ENCODE results near the gene CRYBA2.

Gene CRYBA2

GRCh38 chr2:219022041-219022440 is 28.8 kb upstream of the CRYBA2 start:
- Histone ChIP-seq H3K27me3 (replicated peaks; ENCODE audit: control insufficient read depth, insufficient read depth, low read length) (peaks cover 71% of the 10 kb centered on the region), H3K36me3 (ENCODE audit: control insufficient read depth, insufficient read depth, low read length, severe bottlenecking) (no peaks in the 10 kb centered on the region)

GRCh38 chr2:219021591-219021990 is 28.4 kb upstream of the CRYBA2 start:
- DNase-seq (ENCODE audit: low read depth) = no peak
- peaks cover 72% of the 10 kb centered on the region for H3K27me3 ChIP-seq (replicated peaks; ENCODE audit: control insufficient read depth, insufficient read depth, low read length)

More at GRCh38 chr2:219022041-219022440, 28.8 kb upstream of the CRYBA2 start:
- DNase-seq (ENCODE audit: low read depth) = no peak
- no peak overlapping the region for H3K4me3 ChIP-seq (ENCODE audit: low read length)
- H3K9ac ChIP-seq (ENCODE audit: low read length) = no peak overlapping the region
- H3K4me1 ChIP-seq (ENCODE audit: control insufficient read depth, insufficient read depth, low read length) = peaks cover 9% of the 10 kb centered on the region
- H3K9me3 ChIP-seq (ENCODE audit: control insufficient read depth, low read length) = no peaks in the 10 kb centered on the region

GRCh38 chr2:219020604-219021365 is 27.6 kb upstream of the CRYBA2 start:
- Histone ChIP-seq H3K36me3 (ENCODE audit: control insufficient read depth, insufficient read depth, low read length, severe bottlenecking) (no peaks in the 10 kb centered on the region), H3K9ac (ENCODE audit: low read length) (no peak overlapping the region), H3K4me3 (ENCODE audit: low read length) (no peak overlapping the region), H3K9me3 (ENCODE audit: control insufficient read depth, low read length) (no peaks in the 10 kb centered on the region), H3K4me1 (ENCODE audit: control insufficient read depth, insufficient read depth, low read length) (peaks cover 9% of the 10 kb centered on the region), H3K27me3 (replicated peaks; ENCODE audit: control insufficient read depth, insufficient read depth, low read length) (peaks cover 75% of the 10 kb centered on the region)
- DNase-seq (ENCODE audit: low read depth) = peak; percentile 58

More at GRCh38 chr2:219021591-219021990, 28.4 kb upstream of the CRYBA2 start:
- Histone ChIP-seq H3K4me1 (ENCODE audit: control insufficient read depth, insufficient read depth, low read length) (peaks cover 9% of the 10 kb centered on the region), H3K9ac (ENCODE audit: low read length) (no peak overlapping the region), H3K9me3 (ENCODE audit: control insufficient read depth, low read length) (no peaks in the 10 kb centered on the region), H3K36me3 (ENCODE audit: control insufficient read depth, insufficient read depth, low read length, severe bottlenecking) (no peaks in the 10 kb centered on the region), H3K4me3 (ENCODE audit: low read length) (no peak overlapping the region)

GRCh38 chr2:219019436-219019835 is 26.2 kb upstream of the CRYBA2 start:
- no peak for DNase-seq (ENCODE audit: low read depth)
- H3K27me3 ChIP-seq (replicated peaks; ENCODE audit: control insufficient read depth, insufficient read depth, low read length) = peaks cover 73% of the 10 kb centered on the region
- no peak overlapping the region for H3K9ac ChIP-seq (ENCODE audit: low read length)
- H3K4me1 ChIP-seq (ENCODE audit: control insufficient read depth, insufficient read depth, low read length) = peaks cover 9% of the 10 kb centered on the region
- no peaks in the 10 kb centered on the region for H3K36me3 ChIP-seq (ENCODE audit: control insufficient read depth, insufficient read depth, low read length, severe bottlenecking)
- no peak overlapping the region for H3K4me3 ChIP-seq (ENCODE audit: low read length)
- H3K9me3 ChIP-seq (ENCODE audit: control insufficient read depth, low read length) = no peaks in the 10 kb centered on the region

GRCh38 chr2:219018726-219019125 is 25.5 kb upstream of the CRYBA2 start:
- no peaks in the 10 kb centered on the region for H3K9me3 ChIP-seq (ENCODE audit: control insufficient read depth, low read length)
- peaks cover 9% of the 10 kb centered on the region for H3K4me1 ChIP-seq (ENCODE audit: control insufficient read depth, insufficient read depth, low read length)
- no peak for DNase-seq (ENCODE audit: low read depth)
- no peaks in the 10 kb centered on the region for H3K36me3 ChIP-seq (ENCODE audit: control insufficient read depth, insufficient read depth, low read length, severe bottlenecking)
- H3K9ac ChIP-seq (ENCODE audit: low read length) = no peak overlapping the region
- H3K4me3 ChIP-seq (ENCODE audit: low read length) = no peak overlapping the region
- H3K27me3 ChIP-seq (replicated peaks; ENCODE audit: control insufficient read depth, insufficient read depth, low read length) = peaks cover 69% of the 10 kb centered on the region

- no peak overlapping the region for H3K4me3 ChIP-seq (ENCODE audit: low read length)
- no peak overlapping the region for H3K9ac ChIP-seq (ENCODE audit: low read length)
- DNase-seq (ENCODE audit: low read depth) = no peak
- peaks cover 68% of the 10 kb centered on the region for H3K27me3 ChIP-seq (replicated peaks; ENCODE audit: control insufficient read depth, insufficient read depth, low read length)
- peaks cover 9% of the 10 kb centered on the region for H3K4me1 ChIP-seq (ENCODE audit: control insufficient read depth, insufficient read depth, low read length)
- no peaks in the 10 kb centered on the region for H3K9me3 ChIP-seq (ENCODE audit: control insufficient read depth, low read length)
- H3K36me3 ChIP-seq (ENCODE audit: control insufficient read depth, insufficient read depth, low read length, severe bottlenecking) = no peaks in the 10 kb centered on the region
These were observed 25.1 kb upstream of the CRYBA2 start for GRCh38 chr2:219018286-219018685.

- Histone ChIP-seq H3K9ac (ENCODE audit: low read length) (no peak overlapping the region), H3K36me3 (ENCODE audit: control insufficient read depth, insufficient read depth, low read length, severe bottlenecking) (no peaks in the 10 kb centered on the region), H3K4me3 (ENCODE audit: low read length) (no peak overlapping the region), H3K9me3 (ENCODE audit: control insufficient read depth, low read length) (no peaks in the 10 kb centered on the region), H3K4me1 (ENCODE audit: control insufficient read depth, insufficient read depth, low read length) (peaks cover 9% of the 10 kb centered on the region), H3K27me3 (replicated peaks; ENCODE audit: control insufficient read depth, insufficient read depth, low read length) (peaks cover 66% of the 10 kb centered on the region)
- DNase-seq (ENCODE audit: low read depth) = no peak
These were observed 24.1 kb upstream of the CRYBA2 start for GRCh38 chr2:219017201-219017931.

GRCh38 chr2:219016721-219017120 is 23.5 kb upstream of the CRYBA2 start:
- no peak for DNase-seq (ENCODE audit: low read depth)
- Histone ChIP-seq H3K27me3 (replicated peaks; ENCODE audit: control insufficient read depth, insufficient read depth, low read length) (peaks cover 61% of the 10 kb centered on the region), H3K4me1 (ENCODE audit: control insufficient read depth, insufficient read depth, low read length) (peaks cover 9% of the 10 kb centered on the region), H3K9me3 (ENCODE audit: control insufficient read depth, low read length) (no peaks in the 10 kb centered on the region), H3K4me3 (ENCODE audit: low read length) (no peak overlapping the region), H3K36me3 (ENCODE audit: control insufficient read depth, insufficient read depth, low read length, severe bottlenecking) (no peaks in the 10 kb centered on the region), H3K9ac (ENCODE audit: low read length) (no peak overlapping the region)

GRCh38 chr2:219010873-219011272 is 17.7 kb upstream of the CRYBA2 start:
- peaks cover 46% of the 10 kb centered on the region for H3K27me3 ChIP-seq (replicated peaks; ENCODE audit: control insufficient read depth, insufficient read depth, low read length)
- H3K9ac ChIP-seq (ENCODE audit: low read length) = no peak overlapping the region
- no peak overlapping the region for H3K4me3 ChIP-seq (ENCODE audit: low read length)

GRCh38 chr2:219010162-219010756 is 17.0 kb upstream of the CRYBA2 start:
- Histone ChIP-seq H3K27me3 (replicated peaks; ENCODE audit: control insufficient read depth, insufficient read depth, low read length) (peaks cover 47% of the 10 kb centered on the region), H3K4me1 (ENCODE audit: control insufficient read depth, insufficient read depth, low read length) (no peaks in the 10 kb centered on the region), H3K36me3 (ENCODE audit: control insufficient read depth, insufficient read depth, low read length, severe bottlenecking) (no peaks in the 10 kb centered on the region), H3K4me3 (ENCODE audit: low read length) (no peak overlapping the region), H3K9ac (ENCODE audit: low read length) (no peak overlapping the region), H3K9me3 (ENCODE audit: control insufficient read depth, low read length) (no peaks in the 10 kb centered on the region)
- no peak for DNase-seq (ENCODE audit: low read depth)

More at GRCh38 chr2:219010873-219011272, 17.7 kb upstream of the CRYBA2 start:
- H3K4me1 ChIP-seq (ENCODE audit: control insufficient read depth, insufficient read depth, low read length) = no peaks in the 10 kb centered on the region
- no peaks in the 10 kb centered on the region for H3K36me3 ChIP-seq (ENCODE audit: control insufficient read depth, insufficient read depth, low read length, severe bottlenecking)
- DNase-seq (ENCODE audit: low read depth) = no peak
- no peaks in the 10 kb centered on the region for H3K9me3 ChIP-seq (ENCODE audit: control insufficient read depth, low read length)

- DNase-seq (ENCODE audit: low read depth) = no peak
These were observed 16.1 kb upstream of the CRYBA2 start for GRCh38 chr2:219009294-219009693.

More at GRCh38 chr2:219009294-219009693, 16.1 kb upstream of the CRYBA2 start:
- no peak overlapping the region for H3K4me3 ChIP-seq (ENCODE audit: low read length)
- no peaks in the 10 kb centered on the region for H3K36me3 ChIP-seq (ENCODE audit: control insufficient read depth, insufficient read depth, low read length, severe bottlenecking)
- H3K9ac ChIP-seq (ENCODE audit: low read length) = no peak overlapping the region
- H3K27me3 ChIP-seq (replicated peaks; ENCODE audit: control insufficient read depth, insufficient read depth, low read length) = peaks cover 49% of the 10 kb centered on the region
- H3K9me3 ChIP-seq (ENCODE audit: control insufficient read depth, low read length) = no peaks in the 10 kb centered on the region
- no peaks in the 10 kb centered on the region for H3K4me1 ChIP-seq (ENCODE audit: control insufficient read depth, insufficient read depth, low read length)
